ENCODE results near the gene C1QTNF9B. TPM values are rescaled to one million over a fixed set of nuclear protein-coding genes. Genes with fewer than 3 reads are reported as not detected.
A peak's percentile ranks its signal among the peaks of the same experiment; 100 is the strongest.

Gene C1QTNF9B
- total RNA-seq, 1 experiment from 2014 or later = not detected

GRCh38 chr13:23919006-23919405, 21.7 kb upstream of the C1QTNF9B start:
- no peaks in the 10 kb centered on the region for H3K9me3 ChIP-seq (ENCODE audit: insufficient read depth, low read depth)
- no peaks in the 10 kb centered on the region for H4K20me1 ChIP-seq (ENCODE audit: insufficient read depth)
- H3K27ac ChIP-seq = no peak overlapping the region
- no peak overlapping the region for H3K4me2 ChIP-seq
- intact Hi-C loops (cut with micrococcal nuclease; ENCODE audit: unreplicated experiment) = no loop called here
- no peaks in the 10 kb centered on the region for H3K79me2 ChIP-seq (ENCODE audit: low read depth)
- POLR2A ChIA-PET (ENCODE audit: unreplicated experiment) = no interaction called here
- 0 out of 2 replicates have a peak, but pooled peaks cover 6% of the 10 kb centered on the region for H3K4me1 ChIP-seq (replicated peaks; ENCODE audit: insufficient read depth)
- H3K27me3 ChIP-seq (ENCODE audit: insufficient read depth, low read depth) = peaks cover 7% of the 10 kb centered on the region; the same call in 1 of the 2 replicates
- TF ChIP-seq CTCF (conservative IDR thresholded peaks at IDR 0.05) = no peak
- no peak for TF ChIP-seq EZH2 (IDR thresholded peaks at IDR 0.05; ENCODE audit: low read depth)
- H3K36me3 ChIP-seq (ENCODE audit: low read depth) = no peaks in the 10 kb centered on the region
- BruUV-seq (replicated peaks) = no TSS peak
- DNase-seq = no peak
- CTCF ChIA-PET = no interaction called here
- no peaks in the 10 kb centered on the region for H3F3A ChIP-seq (ENCODE audit: insufficient read depth, low read depth)
- H2AFZ ChIP-seq = no peak overlapping the region
- H3K9me2 ChIP-seq (ENCODE audit: insufficient read depth) = no peaks in the 10 kb centered on the region
- no peak overlapping the region for H3K4me3 ChIP-seq

GRCh38 chr13:23918208-23918607, 20.9 kb upstream of the C1QTNF9B start:
- no peak overlapping the region for H3K4me2 ChIP-seq
- no peak overlapping the region for H3K4me3 ChIP-seq
- no peaks in the 10 kb centered on the region for H3K9me2 ChIP-seq (ENCODE audit: insufficient read depth)
- no TSS peak for BruUV-seq (replicated peaks)
- no peak for TF ChIP-seq EZH2 (IDR thresholded peaks at IDR 0.05; ENCODE audit: low read depth)
- TF ChIP-seq CTCF (conservative IDR thresholded peaks at IDR 0.05) = no peak
- H3F3A ChIP-seq (ENCODE audit: insufficient read depth, low read depth) = no peaks in the 10 kb centered on the region
- no peaks in the 10 kb centered on the region for H4K20me1 ChIP-seq (ENCODE audit: insufficient read depth)
- intact Hi-C loops (cut with micrococcal nuclease; ENCODE audit: unreplicated experiment) = no loop called here
- H3K79me2 ChIP-seq (ENCODE audit: low read depth) = no peaks in the 10 kb centered on the region
- ChIA-PET POLR2A (ENCODE audit: unreplicated experiment) (no interaction called here), CTCF (no interaction called here)
- 0 out of 2 replicates have a peak, but pooled peaks cover 6% of the 10 kb centered on the region for H3K4me1 ChIP-seq (replicated peaks; ENCODE audit: insufficient read depth)
- H3K36me3 ChIP-seq (ENCODE audit: low read depth) = no peaks in the 10 kb centered on the region
- peaks cover 7% of the 10 kb centered on the region; the same call in 1 of the 2 replicates for H3K27me3 ChIP-seq (ENCODE audit: insufficient read depth, low read depth)
- no peaks in the 10 kb centered on the region for H3K9me3 ChIP-seq (ENCODE audit: insufficient read depth, low read depth)
- no peak for DNase-seq
- H2AFZ ChIP-seq = no peak overlapping the region
- no peak overlapping the region for H3K27ac ChIP-seq

- peak; percentile 39 to 62 for DNase-seq
- CTCF ChIA-PET = no interaction called here
- H3K4me2 ChIP-seq = no peak overlapping the region
- no peaks in the 10 kb centered on the region for H3K9me3 ChIP-seq (ENCODE audit: insufficient read depth, low read depth)
- H3K9me2 ChIP-seq (ENCODE audit: insufficient read depth) = no peaks in the 10 kb centered on the region
- peaks cover 7% of the 10 kb centered on the region; the same call in 1 of the 2 replicates for H3K27me3 ChIP-seq (ENCODE audit: insufficient read depth, low read depth)
- no peak overlapping the region for H3K4me3 ChIP-seq
- H4K20me1 ChIP-seq (ENCODE audit: insufficient read depth) = no peaks in the 10 kb centered on the region
- no peaks in the 10 kb centered on the region for H3K79me2 ChIP-seq (ENCODE audit: low read depth)
- intact Hi-C loops (cut with micrococcal nuclease; ENCODE audit: unreplicated experiment) = no loop called here
- POLR2A ChIA-PET (ENCODE audit: unreplicated experiment) = no interaction called here
- no peaks in the 10 kb centered on the region for H3K36me3 ChIP-seq (ENCODE audit: low read depth)
- H3K27ac ChIP-seq = no peak overlapping the region
- H2AFZ ChIP-seq = no peak overlapping the region
- 0 out of 2 replicates have a peak, but pooled peaks cover 6% of the 10 kb centered on the region for H3K4me1 ChIP-seq (replicated peaks; ENCODE audit: insufficient read depth)
- TF ChIP-seq EZH2 (IDR thresholded peaks at IDR 0.05; ENCODE audit: low read depth) = no peak
- peak; percentile 51; the same call in 1 of the 2 replicates for TF ChIP-seq CTCF (conservative IDR thresholded peaks at IDR 0.05)
- no peaks in the 10 kb centered on the region for H3F3A ChIP-seq (ENCODE audit: insufficient read depth, low read depth)
- no TSS peak for BruUV-seq (replicated peaks)
Observed at GRCh38 chr13:23915308-23915707, 18.0 kb upstream of the C1QTNF9B start.

Data from PC-9 (cell line).